ENCODE results near the gene NUDT22.

- TF ChIP-seq EZH2phosphoT487 (IDR thresholded peaks at IDR 0.05; ENCODE audit: borderline replicate concordance) = no peak
- no peak for TF ChIP-seq CTCF (conservative IDR thresholded peaks at IDR 0.05; ENCODE audit: low read length)
These were observed 9.5 kb downstream of the NUDT22 start for GRCh38 chr11:64235437-64236161.

Data from Loucy (cell line).